Stimulated activated CD4-positive, alpha-beta T cell treated with anti-CD3 and anti-CD28 coated beads, TNF-alpha, amount 100 ng/mL, for 48 hours (primary cell): ENCODE results near the gene SYTL3.
"Not testable (repeated sequence)": the region's sequence is repeated elsewhere in the genome, so short reads cannot be mapped to it uniquely, and the experiment has no call there.

Source experiments
- DNase-seq, 3 donors: peaks; one replicate each; pipeline ENCODE4 v3.0.0-alpha.2; 2020; ENCODE audit warnings: low read depth in 3 of 3

SYTL3 gene

DNA sequence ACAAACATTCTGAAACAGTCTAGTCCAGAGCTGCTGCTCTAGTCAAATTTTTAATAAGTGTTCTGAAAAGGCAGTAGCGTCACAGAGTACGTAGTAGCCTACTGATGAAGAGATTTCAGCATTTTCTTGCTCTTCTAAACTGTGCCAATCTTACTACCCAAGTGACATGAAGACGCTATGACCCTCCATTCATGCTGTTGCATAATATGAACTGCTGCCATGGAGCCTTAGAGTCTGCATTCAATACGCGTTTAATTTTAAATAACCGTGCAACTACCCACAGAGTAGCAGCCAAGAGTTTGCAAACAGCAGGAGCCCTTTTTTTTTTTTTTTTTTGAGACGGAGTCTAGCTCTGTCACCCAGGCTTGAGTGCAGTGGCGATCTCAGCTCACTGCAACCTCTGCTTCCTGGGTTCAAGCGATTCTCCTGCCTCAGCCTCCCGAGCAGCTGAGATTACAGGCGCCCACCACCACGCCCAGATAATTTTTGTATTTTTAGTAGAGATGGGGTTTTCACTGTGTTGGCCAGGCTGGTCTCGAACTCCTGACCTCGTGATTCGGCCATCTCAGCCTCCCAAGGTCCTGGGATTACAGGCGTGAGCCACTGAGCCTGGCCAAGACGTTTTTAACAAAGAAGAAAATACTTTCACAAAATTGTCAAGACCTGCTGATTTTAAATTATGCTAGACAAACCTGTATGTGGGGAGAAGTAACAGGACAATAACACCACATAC, 125.0 kb downstream of the SYTL3 start:
- DNase-seq = no peak

DNA sequence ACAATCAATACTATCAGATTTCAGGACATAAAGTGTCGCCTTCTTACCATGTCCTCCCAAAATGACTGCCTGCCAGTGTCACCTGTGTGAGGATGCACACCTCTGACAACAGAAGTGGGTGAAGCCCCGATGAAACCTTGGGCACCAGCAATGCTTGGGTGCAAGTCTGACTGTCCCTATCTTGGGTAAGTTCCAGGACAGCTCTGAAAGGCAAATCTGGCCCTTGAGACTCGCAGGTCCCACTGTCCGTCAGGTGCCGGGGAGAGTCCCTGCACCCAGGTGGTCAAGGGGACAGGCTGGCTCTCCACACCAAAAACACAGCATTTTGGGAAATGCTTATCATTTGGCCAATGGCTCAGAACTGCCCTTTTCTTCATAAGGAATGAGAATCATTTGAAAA, 126.0 kb downstream of the SYTL3 start:
- no peak for DNase-seq

DNA sequence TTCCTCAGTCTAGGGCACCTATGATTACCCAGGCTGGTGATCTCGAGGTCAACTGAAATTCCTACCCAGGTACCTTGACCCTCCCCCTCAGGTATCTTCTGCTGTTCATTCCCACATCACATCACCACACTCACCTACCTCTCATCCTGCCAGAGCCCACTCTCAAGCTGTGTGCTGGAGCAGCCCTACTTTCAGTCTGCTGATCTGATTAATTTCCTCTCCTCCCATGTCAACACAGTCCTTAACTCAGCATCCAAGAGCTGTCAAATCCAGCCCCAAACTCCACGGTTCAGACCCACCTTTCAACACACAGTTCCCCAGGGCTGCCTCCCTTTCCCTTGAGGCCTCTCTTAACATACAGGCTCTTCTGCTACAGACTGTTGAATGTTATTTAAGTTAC, 126.9 kb downstream of the SYTL3 start:
- DNase-seq = no peak

DNA sequence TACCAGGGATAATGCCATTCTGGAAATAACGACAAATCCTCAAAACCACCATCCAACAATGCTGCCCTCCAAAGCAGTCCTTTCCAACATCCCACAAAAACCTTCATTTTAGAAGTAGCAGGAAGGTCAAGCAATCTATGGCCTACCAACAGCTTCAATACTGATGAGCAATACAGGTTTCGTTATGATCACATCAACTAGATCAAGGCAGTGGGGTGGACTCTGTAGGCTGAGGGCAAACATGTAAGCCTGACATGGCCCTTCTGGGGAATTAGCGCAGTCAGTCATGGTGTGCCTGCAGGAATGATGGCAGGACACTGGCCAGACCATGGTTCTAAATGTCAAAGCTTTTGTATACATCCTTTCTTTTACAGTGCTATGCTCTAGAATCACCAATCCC, 127.7 kb downstream of the SYTL3 start:
- no peak for DNase-seq

DNA sequence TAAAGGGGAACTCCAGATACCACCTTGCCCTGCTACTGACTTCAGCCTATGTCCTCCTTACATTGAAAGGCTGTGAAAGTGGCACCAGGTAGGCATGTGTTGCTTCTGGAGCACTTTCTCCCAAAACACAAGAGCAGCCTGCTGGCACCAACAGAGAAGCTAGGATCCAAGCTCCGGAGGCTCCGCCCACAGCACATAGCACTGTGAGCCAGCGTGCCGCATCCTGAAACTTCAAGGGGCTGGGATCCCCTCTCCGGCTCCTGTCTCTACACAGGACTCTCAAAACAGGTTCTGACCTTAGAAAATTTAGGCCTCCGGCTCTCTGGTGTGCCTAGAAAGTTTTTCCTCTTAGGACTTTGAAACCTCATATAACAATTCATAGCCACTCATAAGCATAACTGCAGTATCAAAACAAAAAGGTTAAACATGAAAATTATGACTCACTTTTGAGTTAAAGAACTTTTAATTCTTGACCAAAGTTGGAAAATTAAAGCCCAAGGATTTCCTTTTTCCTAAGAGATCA, 128.2 kb downstream of the SYTL3 start:
- no peak for DNase-seq

DNA sequence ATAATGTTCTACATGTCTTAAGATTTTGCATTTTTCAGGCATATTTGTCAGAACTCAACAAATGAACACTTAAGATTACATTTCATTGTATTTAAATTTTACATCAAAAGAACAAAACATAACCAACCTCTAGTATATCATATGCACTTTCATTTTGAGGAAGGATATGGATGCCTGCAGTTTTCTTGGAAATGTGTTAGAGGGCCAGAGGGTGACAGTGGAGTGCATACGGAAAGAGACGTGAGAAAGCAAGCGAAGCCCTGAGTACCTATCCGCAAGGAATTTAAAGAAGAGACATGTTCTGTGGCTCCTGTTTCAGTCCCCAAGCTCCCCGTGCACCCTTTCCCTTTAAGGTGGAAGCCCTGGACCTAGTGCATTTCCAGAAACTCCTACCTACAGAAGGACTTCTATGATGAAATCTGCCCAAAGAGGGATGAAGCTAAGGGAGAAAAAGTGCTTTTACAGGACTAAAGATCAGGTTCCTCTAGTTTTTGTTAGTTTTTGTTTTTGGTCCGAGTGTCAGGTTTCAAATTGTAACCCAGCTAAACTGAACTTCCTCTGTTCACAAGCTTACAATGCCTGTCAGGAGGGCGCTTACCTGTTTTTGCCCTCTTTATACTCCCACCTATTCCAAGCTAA, 130.5 kb downstream of the SYTL3 start:
- DNase-seq = no peak

DNA sequence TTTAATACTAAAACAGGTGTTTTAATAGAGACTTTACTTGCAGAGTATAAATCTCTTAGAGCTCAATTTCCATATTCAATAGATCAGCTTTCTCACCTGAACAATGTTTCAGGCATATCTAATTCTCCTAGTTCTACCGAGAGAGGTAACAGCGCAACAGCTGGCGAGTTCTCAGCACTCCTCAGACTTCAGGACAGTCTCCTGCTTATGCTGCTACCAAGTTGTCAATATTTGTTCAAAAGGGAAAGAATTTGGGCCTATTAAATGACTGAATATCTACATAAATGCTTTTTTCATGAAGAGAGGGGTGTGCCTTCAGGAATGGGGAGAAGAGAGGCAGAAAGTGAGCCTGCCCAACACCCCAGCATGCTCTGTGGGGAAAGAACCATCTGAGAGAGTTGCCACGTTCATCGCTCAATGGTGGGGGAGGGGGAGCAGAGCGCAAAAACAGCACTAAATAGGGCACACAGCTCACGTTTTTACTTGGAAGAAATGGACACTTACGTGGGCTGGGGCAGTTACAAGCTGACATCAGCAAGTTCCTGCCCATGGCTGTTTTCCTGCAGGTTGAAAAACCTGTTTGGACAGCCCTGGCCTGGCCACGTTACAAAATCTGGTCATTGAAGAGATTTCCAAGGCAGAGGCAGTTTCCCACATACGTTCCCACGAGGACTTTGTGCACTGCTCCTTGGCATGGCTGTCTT, 131.3 kb downstream of the SYTL3 start:
- no peak for DNase-seq

DNA sequence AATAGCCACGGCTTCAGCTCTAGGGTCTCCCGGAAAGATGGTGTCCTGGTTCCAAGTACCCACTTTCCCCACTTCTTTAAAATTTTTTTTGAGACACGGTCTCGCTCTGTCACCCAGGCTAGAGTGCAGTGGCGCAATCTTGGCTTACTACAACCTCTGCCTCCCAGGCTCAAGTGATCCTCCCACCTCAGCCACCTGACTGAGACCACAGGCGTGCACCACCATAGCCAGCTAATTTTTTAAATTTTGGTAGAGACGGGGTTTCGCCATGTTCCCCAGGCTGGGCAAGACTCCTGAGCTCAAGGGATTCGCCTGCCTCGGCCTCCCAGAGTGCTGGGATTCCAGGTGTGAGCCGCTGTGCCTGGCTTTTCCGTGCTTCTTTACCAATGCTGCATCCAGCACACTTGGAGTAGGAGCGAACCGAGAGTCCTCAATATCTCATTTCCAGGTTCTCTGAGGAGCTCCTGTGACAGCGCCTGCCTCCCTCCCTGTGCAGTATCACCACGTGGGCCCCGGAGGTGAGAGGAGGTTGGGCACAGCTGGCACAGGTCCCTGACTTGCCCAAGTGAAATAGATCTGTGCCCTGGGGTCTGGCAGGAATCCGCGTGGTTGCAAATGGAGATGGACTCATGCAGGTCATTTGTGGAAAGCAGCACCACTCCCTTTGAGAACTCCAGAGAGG, 132.0 kb downstream of the SYTL3 start:
- no peak for DNase-seq

DNA sequence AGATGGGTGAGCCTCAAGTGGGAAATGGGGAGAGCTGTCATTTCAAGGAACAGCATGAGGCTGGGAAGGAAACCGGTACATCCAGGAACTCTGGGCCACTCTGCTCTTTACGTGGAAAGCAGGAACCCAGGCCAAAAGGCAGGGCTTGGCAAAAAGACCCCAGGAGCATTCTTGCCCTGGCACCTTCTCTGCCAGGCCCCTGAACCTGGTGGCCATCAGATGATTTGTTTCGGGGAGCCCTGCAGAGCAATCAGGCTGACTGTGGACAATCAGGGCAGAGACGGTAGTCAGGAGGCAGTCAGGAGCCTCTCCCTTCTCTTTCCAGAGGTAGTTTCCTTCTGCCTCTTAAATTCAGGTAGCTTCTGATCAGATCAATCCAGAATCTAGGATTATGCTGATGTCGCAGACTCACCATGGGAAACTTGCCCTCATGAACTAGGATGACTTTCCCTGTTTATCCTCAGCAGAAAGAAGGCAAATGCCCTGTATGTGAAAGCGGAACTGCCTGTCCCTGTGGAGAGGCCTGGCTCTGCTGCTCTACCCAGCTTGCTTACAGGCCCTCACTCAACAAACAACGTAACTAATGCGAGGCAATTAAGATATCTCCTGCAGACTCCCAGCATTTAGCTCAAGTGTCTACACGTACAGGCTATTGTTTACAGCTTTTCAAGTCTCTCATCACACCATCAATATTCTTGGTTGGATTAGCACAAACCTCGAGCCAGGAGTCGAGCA, 132.7 kb downstream of the SYTL3 start:
- no peak for DNase-seq

DNA sequence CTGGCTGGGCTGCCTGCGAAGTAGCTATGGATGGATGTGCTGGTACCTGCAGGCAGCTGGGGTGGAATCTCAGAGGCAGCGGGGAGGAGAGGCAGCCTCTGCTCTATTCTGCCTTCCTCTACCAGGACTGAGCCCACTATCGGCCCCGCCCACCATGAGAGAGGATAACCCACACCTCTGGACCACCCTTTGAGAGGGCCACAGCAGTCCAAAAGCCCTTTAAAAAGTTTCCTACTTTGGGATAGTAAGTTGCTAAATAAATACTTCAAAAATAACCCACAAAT, 133.3 kb downstream of the SYTL3 start:
- no peak for DNase-seq

DNA sequence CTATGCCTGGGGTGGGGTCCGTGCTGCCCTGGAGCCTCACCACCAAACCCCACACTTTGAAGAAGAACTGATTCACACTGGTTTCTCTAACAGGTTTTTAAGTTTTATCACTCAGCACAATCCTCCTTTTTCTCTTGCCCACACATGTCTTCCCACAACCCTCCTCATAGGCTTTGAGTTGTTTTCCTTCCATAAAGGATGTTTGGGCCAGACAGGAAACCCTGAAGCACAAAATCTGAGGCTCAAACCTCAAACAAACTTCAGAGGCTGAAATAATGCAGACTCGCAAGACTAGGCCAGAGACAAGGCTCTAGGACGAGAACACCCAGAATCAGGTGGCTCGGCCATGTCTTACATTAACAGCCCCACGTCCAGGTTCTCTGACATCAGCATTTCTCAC, 134.0 kb downstream of the SYTL3 start:
- DNase-seq = no peak

DNA sequence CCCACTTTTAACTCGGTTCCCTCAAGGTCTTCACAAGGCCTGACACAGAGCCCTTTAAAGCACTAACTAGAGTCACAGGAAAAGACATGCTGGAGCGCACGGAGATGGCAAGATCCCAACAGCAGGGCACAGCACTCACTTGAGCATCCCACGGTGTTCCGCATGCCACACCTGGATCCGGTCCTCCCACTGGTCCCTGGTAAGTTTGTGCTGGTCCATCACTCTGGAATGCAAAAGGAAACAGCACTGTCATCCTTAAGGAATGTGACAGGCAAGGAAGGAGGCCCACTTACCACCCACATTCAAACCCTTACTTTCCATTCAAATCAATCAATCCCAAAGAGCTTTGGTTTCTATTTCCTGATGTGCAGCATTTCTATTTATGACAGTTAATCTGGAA, 134.7 kb downstream of the SYTL3 start:
- DNase-seq = no peak

DNA sequence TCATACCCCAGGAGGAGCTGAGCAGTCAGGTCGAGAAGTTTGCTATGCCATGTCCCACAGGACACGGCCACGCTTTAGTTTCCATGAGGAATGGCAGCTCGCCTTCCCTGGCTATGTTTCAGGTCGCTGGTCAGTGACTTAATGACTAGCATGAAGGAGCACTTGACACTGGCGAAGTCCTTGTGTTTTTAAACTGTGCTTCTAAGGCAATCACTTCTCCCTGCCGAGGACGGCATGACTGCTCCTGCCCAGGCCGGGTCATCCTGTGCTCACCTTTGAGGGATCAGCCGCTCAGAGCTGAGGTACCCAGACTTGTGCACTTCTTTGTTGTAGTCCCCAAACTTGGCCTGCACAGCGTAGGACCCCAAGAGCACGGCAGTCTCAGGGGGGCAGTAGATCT, 135.2 kb downstream of the SYTL3 start:
- DNase-seq = no peak

DNA sequence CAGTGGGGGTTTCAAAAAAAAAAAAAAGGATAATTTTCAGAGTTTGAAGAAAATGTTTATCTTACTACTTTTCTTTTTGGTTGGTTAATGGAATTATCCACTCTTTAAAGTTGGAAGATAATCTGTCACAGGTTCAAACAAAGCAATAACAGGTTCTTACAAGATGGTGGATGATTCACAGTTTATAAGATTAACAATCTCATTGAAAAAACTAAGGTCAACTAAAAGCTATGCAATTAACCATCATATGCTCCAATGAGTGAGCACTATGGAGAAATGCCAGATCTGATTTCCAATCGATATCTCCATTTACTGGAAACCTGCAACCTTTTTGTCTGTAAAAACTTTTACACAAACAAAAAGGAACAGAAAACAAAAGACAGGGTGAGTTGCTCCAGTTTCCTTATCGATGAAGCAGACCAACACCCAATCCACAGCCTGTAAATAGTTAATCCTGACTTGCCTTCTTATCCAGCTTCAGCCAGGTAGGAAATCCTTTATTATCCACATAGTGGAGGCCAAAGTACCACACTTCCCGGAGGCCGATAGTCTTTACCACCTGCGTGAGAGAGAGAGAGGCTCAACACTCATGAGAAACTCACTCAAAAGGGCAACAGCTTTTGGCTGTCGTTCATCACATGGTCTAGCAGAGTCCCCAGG, 136.9 kb downstream of the SYTL3 start:
- DNase-seq = no peak

DNA sequence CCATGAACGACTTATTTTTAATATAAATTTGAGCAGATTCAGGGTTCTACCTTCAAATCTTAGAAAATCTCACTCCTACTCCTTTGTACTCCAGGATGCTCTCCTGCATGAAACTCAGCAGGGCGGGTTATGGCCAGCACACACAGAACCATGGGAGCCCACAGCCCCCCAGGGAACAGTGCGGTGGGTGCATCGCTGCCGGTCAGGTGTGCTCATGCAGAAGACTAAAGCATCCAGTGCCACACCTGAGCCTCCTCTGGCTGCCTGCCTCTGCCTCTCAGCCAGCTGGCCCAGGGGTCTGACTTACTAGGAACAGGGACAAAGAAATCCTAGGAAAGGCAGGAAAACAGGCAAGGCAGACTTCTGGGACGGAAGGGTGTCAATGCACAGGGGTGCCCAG, 137.5 kb downstream of the SYTL3 start:
- no peak for DNase-seq

DNA sequence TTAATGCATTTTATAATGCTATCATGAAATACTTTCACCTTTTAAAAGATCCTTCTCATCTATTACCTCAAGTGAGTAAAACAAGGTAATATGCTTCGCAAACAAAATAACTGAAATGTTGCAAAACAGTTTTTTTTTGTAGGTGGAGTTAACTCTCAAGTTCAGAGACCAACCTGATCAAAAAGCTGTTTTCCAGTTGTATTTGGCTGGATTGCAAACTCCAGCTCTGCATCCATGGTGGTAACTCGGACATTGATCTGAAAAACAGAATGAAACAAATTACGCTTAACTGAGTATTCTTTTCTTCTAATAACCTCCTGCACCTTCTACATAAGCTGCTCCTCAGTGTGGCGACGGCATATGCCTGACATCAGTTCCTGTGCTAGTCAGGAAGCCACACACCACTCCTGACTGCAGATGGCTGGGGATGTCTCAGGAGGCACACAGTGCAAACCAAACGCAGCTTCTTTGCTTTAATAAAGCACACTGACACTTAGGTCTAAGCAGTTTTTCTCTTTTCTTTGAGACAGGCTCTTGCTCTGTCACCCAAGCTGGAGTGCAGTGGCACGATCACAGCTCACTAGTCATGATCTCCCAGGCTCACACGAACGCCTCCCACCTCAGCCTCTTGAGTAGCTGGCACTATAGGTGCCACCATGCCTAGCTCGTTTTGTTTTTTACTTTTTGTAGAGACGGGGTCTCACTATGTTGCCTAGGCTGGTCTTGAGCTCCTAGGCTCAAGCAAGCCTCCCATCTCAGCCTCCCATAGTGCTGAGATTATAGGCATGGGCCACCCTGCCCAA, 139.5 kb downstream of the SYTL3 start:
- no peak for DNase-seq

DNA sequence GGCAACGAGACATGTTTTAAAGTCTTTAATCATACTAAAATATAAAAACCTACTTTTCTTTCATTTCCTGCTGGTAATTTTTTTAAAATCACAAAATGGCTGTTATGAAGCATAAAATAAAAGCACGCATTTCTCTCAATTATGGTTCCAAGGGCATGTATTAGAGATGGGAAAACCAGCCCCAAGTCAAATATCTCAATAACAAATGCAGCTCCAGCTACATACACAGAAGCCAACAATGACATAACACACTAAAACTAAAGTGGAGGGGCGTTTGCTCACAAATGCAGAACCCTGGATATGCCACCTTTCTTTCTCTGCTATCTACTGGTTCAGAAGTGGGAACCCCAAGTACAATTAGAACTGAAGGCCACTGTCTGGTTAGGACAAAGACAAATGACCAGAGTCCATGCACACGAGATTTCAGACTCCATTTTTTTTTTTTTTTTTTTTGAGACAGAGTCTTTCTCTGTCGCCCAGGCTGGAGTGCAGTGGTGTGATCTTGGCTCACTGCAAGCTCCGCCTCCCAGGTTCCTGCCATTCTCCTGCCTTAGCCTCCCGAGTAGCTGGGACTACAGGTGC, 141.5 kb downstream of the SYTL3 start:
- no peak for DNase-seq

DNA sequence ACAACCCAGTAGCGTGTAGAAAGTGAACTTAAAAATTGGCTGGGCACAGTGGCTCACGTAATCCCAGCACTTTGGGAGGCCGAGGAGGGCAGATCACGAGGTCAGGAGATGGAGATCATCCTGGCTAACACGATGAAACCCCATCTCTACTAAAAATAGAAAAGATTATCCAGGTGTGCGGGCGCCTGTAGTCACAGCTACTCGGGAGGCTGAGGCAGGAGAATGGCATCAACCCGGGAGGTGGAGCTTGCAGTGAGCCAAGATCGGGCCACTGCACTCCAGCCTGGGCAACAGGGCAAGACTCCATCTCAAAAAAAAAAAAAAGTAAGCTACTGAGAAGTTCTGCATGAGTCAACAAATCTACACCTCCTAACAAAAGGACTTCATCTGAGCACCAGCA, 142.7 kb downstream of the SYTL3 start:
- not testable (repeated sequence) for DNase-seq

DNA sequence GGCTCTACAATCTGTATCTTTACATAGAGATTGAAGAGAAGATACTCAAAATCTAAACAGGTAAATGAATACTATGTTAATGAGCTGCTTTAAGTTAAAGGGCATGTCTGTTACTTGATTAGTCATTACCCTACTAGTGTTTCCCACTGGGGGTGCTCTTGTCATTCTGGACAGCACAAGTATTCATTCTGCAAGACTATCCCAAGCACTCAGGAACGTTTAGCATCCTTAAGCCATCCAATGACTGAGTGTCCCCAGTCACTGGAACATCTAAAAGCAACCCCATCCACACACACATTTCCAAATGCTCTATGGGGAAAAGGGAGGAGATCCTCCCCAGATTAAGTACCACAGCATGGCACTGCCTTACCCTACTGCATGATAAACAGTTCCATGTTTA, 143.6 kb downstream of the SYTL3 start:
- DNase-seq = no peak

DNA sequence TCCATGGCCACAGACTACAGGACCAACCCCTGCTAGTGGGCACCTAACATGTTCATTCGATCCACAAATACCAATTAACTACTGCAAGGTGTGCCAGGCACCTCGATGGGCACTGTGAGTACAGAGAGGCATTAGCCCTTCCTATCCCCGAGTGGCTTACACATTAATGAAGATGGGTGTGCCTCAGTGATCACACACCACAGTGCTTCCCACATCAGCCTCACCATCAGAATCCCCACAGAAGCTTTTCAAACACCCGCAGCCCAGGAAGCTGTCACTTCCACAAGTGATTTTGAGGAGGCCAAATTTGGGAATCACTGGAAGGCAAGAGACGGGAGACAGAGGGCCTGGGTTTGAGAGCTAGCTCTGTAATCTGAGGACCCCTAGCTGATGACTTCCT, 145.7 kb downstream of the SYTL3 start:
- no peak for DNase-seq
